GM12878 (cell line): ENCODE results near the gene MED13L. TPM values are rescaled to one million over a fixed set of nuclear protein-coding genes. Genes with fewer than 3 reads are reported as not detected.

Experiments used
- ATAC-seq: fragments of 200-7000 bp; cut with Tn5 transposase; 3 replicates; pipeline ENCODE4 v1.9.1; 2020; ENCODE audit warnings: mild to moderate bottlenecking, moderate library complexity
- BruUV-seq: library from RNA; stranded (reverse); fragments of 400-500 nt; replicated peaks from 2 replicates; lab custom pipeline; 2021; lab: Mats Ljungman, UMichigan
- CTCF ChIA-PET: fragments of 300-600 bp; sonication (Branson Sonifier 250); formaldehyde crosslinking; extraction: SDS; loops from one replicate; lab custom pipeline; 2021; ENCODE audit warnings: inconsistent platforms; lab: Yijun Ruan, JAX
- POLR2A ChIA-PET: fragments of 350-600 bp; formaldehyde crosslinking; extraction: SDS; loops from one replicate; lab custom pipeline; 2021; ENCODE audit warnings: inconsistent platforms; lab: Charles Lee
- RAD21 ChIA-PET: fragments of 300-600 bp; sonication (Branson Sonifier 250); formaldehyde crosslinking; loops from one replicate; lab custom pipeline; 2023; ENCODE audit warnings: antibody characterized with exemption; ENCODE audit not compliant: unreplicated experiment; lab: Charles Lee
- SMC1A ChIA-PET: fragments of 300-600 bp; sonication (Branson Sonifier 250); formaldehyde crosslinking; loops from one replicate; lab custom pipeline; 2023; ENCODE audit not compliant: unreplicated experiment, uncharacterized antibody; lab: Charles Lee
- DNase-seq: peaks from one replicate; pipeline ENCODE4 v3.0.0-alpha.2; 2011; ENCODE audit warnings: low read depth, low spot score
- FAIRE-seq: peaks from 3 replicates; lab custom pipeline; 2011; peaks lifted over from hg19 to GRCh38; lab: Jason Lieb, UNC
- H2AFZ ChIP-seq: 2 replicates; pipeline ENCODE4 v1.6.0; 2011; ENCODE audit warnings: low read depth, low read length, control low read depth; ENCODE audit not compliant: control insufficient read depth
- H3K27ac ChIP-seq: 2 replicates; pipeline ENCODE4 v1.5.1; 2011; ENCODE audit warnings: control low read depth; ENCODE audit not compliant: control insufficient read depth, insufficient read depth
- H3K27me3 ChIP-seq, 2 experiments: replicated peaks in 1 of 2; 2 replicates each; pipeline versions ENCODE4 v1.6.0 to v1.6.1; 2011; ENCODE audit warnings: low read length in 1 of 2; ENCODE audit not compliant: control insufficient read depth in 2 of 2, insufficient read depth in 2 of 2
- H3K36me3 ChIP-seq, 2 experiments: 2 replicates each; pipeline ENCODE4 v1.5.1; 2011; ENCODE audit warnings: low read length in 1 of 2; ENCODE audit not compliant: control insufficient read depth in 2 of 2, insufficient read depth in 2 of 2
- H3K4me1 ChIP-seq: 2 replicates; pipeline ENCODE4 v1.6.1; 2011; ENCODE audit warnings: mild to moderate bottlenecking, low read length, moderate library complexity, mixed read lengths; ENCODE audit not compliant: control insufficient read depth, insufficient read depth
- H3K4me2 ChIP-seq: 2 replicates; pipeline ENCODE4 v1.6.0; 2011; ENCODE audit warnings: control low read depth; ENCODE audit not compliant: control insufficient read depth, insufficient read depth
- H3K4me3 ChIP-seq: fragments of 200-600 bp; sonication (generic); 2 replicates; pipeline ENCODE4 v1.5.1; 2016
- H3K79me2 ChIP-seq: 2 replicates; pipeline ENCODE4 v1.6.0; 2011; ENCODE audit warnings: low read length; ENCODE audit not compliant: control insufficient read depth, insufficient read depth
- H3K9ac ChIP-seq: 2 replicates; pipeline ENCODE4 v1.8.0; 2011; ENCODE audit warnings: low read length, control low read depth, mixed read lengths; ENCODE audit not compliant: control insufficient read depth, insufficient read depth
- H3K9me3 ChIP-seq: replicated peaks from 3 replicates; pipeline ENCODE4 v1.5.1; 2011; ENCODE audit warnings: mild to moderate bottlenecking, low read length; ENCODE audit not compliant: control insufficient read depth, insufficient read depth
- H4K20me1 ChIP-seq: 2 replicates; pipeline ENCODE4 v1.6.0; 2011; ENCODE audit not compliant: control insufficient read depth, insufficient read depth
- CBX5 ChIP-seq: sonication (generic); IDR thresholded peaks from 2 replicates; pipeline ENCODE4 v1.6.1; 2016; ENCODE audit warnings: low read depth, moderate library complexity, mild to moderate bottlenecking, inconsistent platforms
- MEF2A ChIP-seq: IDR thresholded peaks from 2 replicates; pipeline ENCODE4 v1.6.1; 2011; ENCODE audit warnings: low read depth, mild to moderate bottlenecking, low read length, moderate library complexity; ENCODE audit not compliant: insufficient read depth
- TAF1 ChIP-seq: IDR thresholded peaks from 2 replicates; pipeline ENCODE4 v1.6.1; 2011; ENCODE audit warnings: mild to moderate bottlenecking, low read depth, low read length, borderline replicate concordance
- ZNF207 ChIP-seq: fragments of 450-650 bp; IDR thresholded peaks from 2 replicates; pipeline ENCODE4 v1.6.1; 2014; ENCODE audit warnings: antibody characterized with exemption, mild to moderate bottlenecking, borderline replicate concordance
- WGBS: methylation state at CpG from one replicate; pipeline ENCODE4 v1.1.6; 2016; ENCODE audit warnings: low lambda C conversion rate; ENCODE audit not compliant: insufficient replicate concordance, insufficient coverage; ENCODE audit errors: missing lambda C conversion rate; 5-methylcytosine and 5-hydroxymethylcytosine counted together
- in situ Hi-C: fragments of 300-500 bp; cut with MboI; formaldehyde crosslinking; loops from 9 replicates; pipeline ENCODE4 v1.14.3; 2018; ENCODE audit warnings: mixed read lengths
- intact Hi-C: fragments of 100-400 bp; cut with micrococcal nuclease; formaldehyde crosslinking; loops from one replicate; pipeline ENCODE4 v1.14.2; 2022; ENCODE audit not compliant: unreplicated experiment
- polyA plus RNA-seq, 11 experiments: library from polyadenylated mRNA; depleted of rRNA in 4 of 11; unstranded in 6 of 11; stranded (reverse) in 5 of 11; fragments of >200 nt; fragmentation: Nextera tagmentation in 4 of 11; fragmentation: Illumina TruSeq in 1 of 11; extraction: Ambion mirVana in 4 of 11; extraction: Trizol in 1 of 11; gene quantifications; 1 replicate in 1 of 11; 2 replicates in 10 of 11; pipeline versions ENCODE4 v1.2.1 to v1.2.3, GENCODE V29; 2011 to 2016; ENCODE audit warnings: inconsistent platforms in 2 of 11, missing spikeins in 2 of 11, low read depth in 1 of 11
- total RNA-seq, 4 experiments: library from RNA; depleted of rRNA in 3 of 4; stranded (reverse); fragments of >200 nt in 3 of 4; fragmentation: Illumina TruSeq in 1 of 4; extraction: Trizol in 1 of 4; gene quantifications; 2 replicates each; pipeline versions ENCODE4 v1.2.1 to v1.2.3, GENCODE V29; 2013 to 2021

Gene MED13L
- total and polyA plus RNA-seq, 10 of the 15 experiments (the other 5 are each of a cell fraction or from before 2014, with no cell fraction given) = 3.7 to 30.1 (median 9.1) TPM

DNA sequence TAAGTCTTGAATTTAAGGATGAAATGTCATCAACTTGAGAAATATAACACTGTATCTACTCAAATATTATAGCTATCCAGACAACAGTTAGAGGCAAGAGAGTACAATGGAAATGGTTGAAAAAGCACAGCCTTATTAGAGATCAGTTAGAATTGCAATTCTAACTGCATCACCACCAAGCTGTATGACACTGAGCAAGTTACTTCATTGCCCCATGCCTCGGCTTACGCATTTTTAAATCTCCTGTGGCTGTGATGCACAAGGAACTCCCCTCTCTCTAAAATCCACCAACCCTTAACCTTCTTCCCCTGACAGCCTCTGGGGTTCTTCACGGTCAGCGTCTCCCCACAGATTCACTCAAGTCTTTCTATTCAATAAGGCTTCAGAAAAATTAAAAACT, 75.1 kb downstream of the MED13L start:
- H3K9ac ChIP-seq = no peak overlapping the region
- no peaks in the 10 kb centered on the region for H3K9me3 ChIP-seq
- H3K4me2 ChIP-seq = no peak overlapping the region
- intact Hi-C loops = no loop called here
- SMC1A ChIA-PET = interaction anchor here (1.1 kb wide), 1 partner anchor 8 kb away, joined by 6 read pairs; no protein-coding TSS in a partner anchor
- H3K36me3 ChIP-seq = no peaks in the 10 kb centered on the region
- no peaks in the 10 kb centered on the region for H3K4me1 ChIP-seq
- TF ChIP-seq MEF2A (no peak), TAF1 (no peak)
- TF ChIP-seq, all 136 proteins: peak for 0
- no peak for DNase-seq
- CTCF ChIA-PET = interaction anchor here (0.6 to 1.5 kb wide), 5 partner anchors 9 to 767 kb away, joined by 3 to 5 read pairs (median 3); no protein-coding TSS in a partner anchor
- H2AFZ ChIP-seq = no peak overlapping the region
- in situ Hi-C loops = no loop called here
- no peaks in the 10 kb centered on the region for H4K20me1 ChIP-seq
- no peaks in the 10 kb centered on the region for H3K79me2 ChIP-seq
- no peak overlapping the region for H3K4me3 ChIP-seq
- FAIRE-seq = no peak
- WGBS = 94% methylated on average over 4 of the region's 4 CpGs
- RAD21 ChIA-PET = no interaction called here
- no TSS peak for BruUV-seq
- POLR2A ChIA-PET = interaction anchor here (0.6 kb wide), 1 partner anchor 533 kb away, joined by 3 read pairs; no protein-coding TSS in a partner anchor
- no peak for ATAC-seq
- H3K27ac ChIP-seq = no peak overlapping the region
- no peaks in the 10 kb centered on the region for H3K27me3 ChIP-seq

DNA sequence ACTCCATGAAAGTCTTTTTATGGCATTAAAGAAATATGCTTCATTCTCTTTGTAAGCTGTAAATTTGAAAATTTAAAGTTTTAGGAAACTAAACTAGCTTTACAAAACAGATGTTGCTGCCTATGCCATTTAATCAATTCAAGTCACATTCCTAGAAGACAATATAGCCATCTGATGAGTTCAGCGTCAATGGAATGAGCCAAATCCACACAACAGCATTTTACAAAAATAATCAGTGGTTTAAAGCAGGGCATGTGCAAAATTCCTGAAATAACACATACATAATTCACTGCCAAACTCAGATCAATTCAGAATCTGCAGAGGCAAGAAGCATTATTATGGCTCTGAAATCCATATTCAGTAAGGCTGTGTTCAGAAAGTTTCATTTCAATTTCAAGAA, 75.6 kb downstream of the MED13L start:
- ATAC-seq (no peak), DNase-seq (no peak), FAIRE-seq (no peak)
- TF ChIP-seq CBX5 = no peak
- no peak for TF ChIP-seq ZNF207
- intact Hi-C loops = no loop called here
- no peaks in the 10 kb centered on the region for H3K27me3 ChIP-seq
- WGBS = 82% methylated on average over 1 of the region's 1 CpG
- peaks cover 3% of the 10 kb centered on the region for H3K79me2 ChIP-seq
- in situ Hi-C loops = no loop called here
- POLR2A ChIA-PET = interaction anchor here (0.6 kb wide), 2 partner anchors 534 to 1597 kb away, joined by 3 read pairs; no protein-coding TSS in a partner anchor
- no peaks in the 10 kb centered on the region for H4K20me1 ChIP-seq
- no peak overlapping the region for H3K4me3 ChIP-seq
- RAD21 ChIA-PET = no interaction called here
- H3K27ac ChIP-seq = no peak overlapping the region
- no peak overlapping the region for H3K4me2 ChIP-seq
- H2AFZ ChIP-seq = no peak overlapping the region
- no peak overlapping the region for H3K9ac ChIP-seq
- BruUV-seq = no TSS peak
- no peaks in the 10 kb centered on the region for H3K36me3 ChIP-seq
- SMC1A ChIA-PET = interaction anchor here (1.1 kb wide), 1 partner anchor 9 kb away, joined by 6 read pairs; no protein-coding TSS in a partner anchor
- peaks cover 5% of the 10 kb centered on the region; the same call in 1 of the 2 replicates for H3K4me1 ChIP-seq
- CTCF ChIA-PET = interaction anchor here (0.6 to 1.5 kb wide), 5 partner anchors 9 to 767 kb away, joined by 3 to 5 read pairs (median 3); no protein-coding TSS in a partner anchor
- H3K9me3 ChIP-seq = no peaks in the 10 kb centered on the region
